WTC11 (cell line): Measurements from ENCODE around the gene MRPL28. TPM values are rescaled to one million over a fixed set of nuclear protein-coding genes. Genes with fewer than 3 reads are reported as not detected.
"Not testable (repeated sequence)": the region's sequence is repeated elsewhere in the genome, so short reads cannot be mapped to it uniquely, and the experiment has no call there.

Source experiments
- ATAC-seq: fragments of 200-7000 bp; cut with Tn5 transposase; 2 replicates; pipeline ENCODE4 v1.10.0; 2021; ENCODE audit warnings: mild to moderate bottlenecking, moderate library complexity
- CTCF ChIA-PET: fragments of 300-600 bp; sonication (Branson Sonifier 250); formaldehyde crosslinking; loops from one replicate; lab custom pipeline; 2021; ENCODE audit warnings: antibody characterized with exemption; lab: Charles Lee
- POLR2A ChIA-PET: fragments of 350-600 bp; sonication (Branson Sonifier 250); formaldehyde crosslinking; loops from one replicate; lab custom pipeline; 2021; ENCODE audit warnings: antibody characterized with exemption; lab: Charles Lee
- DNase-seq: peaks from one replicate; pipeline ENCODE4 v3.0.0; 2021; ENCODE audit warnings: low spot score
- H3K27ac Mint-ChIP-seq: 2 replicates; pipeline ENCODE4 v1.8.0; 2021; ENCODE audit warnings: mixed read lengths
- H3K27me3 Mint-ChIP-seq: 2 replicates; pipeline ENCODE4 v1.8.0; 2021; ENCODE audit warnings: low read depth, mild to moderate bottlenecking, moderate library complexity, mixed read lengths
- H3K36me3 Mint-ChIP-seq: 2 replicates; pipeline ENCODE4 v1.8.0; 2021; ENCODE audit warnings: mixed read lengths
- H3K4me1 Mint-ChIP-seq: 2 replicates; pipeline ENCODE4 v1.8.0; 2022; ENCODE audit warnings: mixed read lengths
- H3K4me3 Mint-ChIP-seq: 2 replicates; pipeline ENCODE4 v1.8.0; 2021; ENCODE audit warnings: mild to moderate bottlenecking, moderate library complexity, mixed read lengths
- H3K9me3 Mint-ChIP-seq: 2 replicates; pipeline ENCODE4 v1.8.0; 2021; ENCODE audit warnings: mixed read lengths
- CREB1 ChIP-seq: sonication (generic); formaldehyde crosslinking; IDR thresholded peaks from 2 replicates; pipeline ENCODE4 v1.8.0; 2023; ENCODE audit warnings: mild to moderate bottlenecking, missing genetic modification reagents
- CTCF ChIP-seq: fragments of 200-600 bp; IDR thresholded peaks from 2 replicates; pipeline ENCODE4 v1.8.0; 2022; ENCODE audit warnings: antibody characterized with exemption
- ESRRA ChIP-seq: sonication (generic); formaldehyde crosslinking; IDR thresholded peaks from 2 replicates; pipeline ENCODE4 v1.8.1; 2022; ENCODE audit warnings: mild to moderate bottlenecking, missing genetic modification reagents, borderline replicate concordance
- FOXP4 ChIP-seq: sonication (generic); formaldehyde crosslinking; IDR thresholded peaks from 2 replicates; pipeline ENCODE4 v1.8.0; 2022; ENCODE audit warnings: mild to moderate bottlenecking, missing genetic modification reagents
- HMGA2 ChIP-seq: fragments of 250-450 bp; sonication (Bioruptor Pico); IDR thresholded peaks from 2 replicates; pipeline ENCODE4 v1.4.0; 2021; ENCODE audit warnings: mild to moderate bottlenecking, moderate library complexity
- NR2C2 ChIP-seq: sonication (generic); formaldehyde crosslinking; IDR thresholded peaks from 2 replicates; pipeline ENCODE4 v1.8.0; 2022; ENCODE audit warnings: mild to moderate bottlenecking, missing genetic modification reagents
- total RNA-seq: library from RNA; stranded (reverse); gene quantifications from 3 replicates; pipeline ENCODE4 v1.2.3, GENCODE V29; 2021
- TF ChIP-seq, protein P1 (sequence below): sonication (generic); formaldehyde crosslinking; conservative IDR thresholded peaks from 2 replicates; pipeline ENCODE4 v1.8.1; 2023; ENCODE audit warnings: mild to moderate bottlenecking, low read depth, missing genetic modification reagents, moderate library complexity
- TF ChIP-seq, protein P2 (sequence below): fragments of 250-450 bp; sonication (Bioruptor Pico); IDR thresholded peaks from 2 replicates; pipeline ENCODE4 v1.9.0; 2021; ENCODE audit warnings: mild to moderate bottlenecking, borderline replicate concordance
- TF ChIP-seq, protein P3 (sequence below): fragments of 250-450 bp; sonication (Bioruptor Pico); IDR thresholded peaks from 2 replicates; pipeline ENCODE4 v1.9.0; 2021; ENCODE audit warnings: mild to moderate bottlenecking

MRPL28 gene
- total RNA-seq, 1 experiment from 2014 or later, result 119 TPM

GRCh38 chr16:336269-336668, 34.1 kb downstream of the MRPL28 start:
- TF ChIP-seq HMGA2 (CRISPR knock-in tag), result no peak
- TF ChIP-seq, protein P1, sequence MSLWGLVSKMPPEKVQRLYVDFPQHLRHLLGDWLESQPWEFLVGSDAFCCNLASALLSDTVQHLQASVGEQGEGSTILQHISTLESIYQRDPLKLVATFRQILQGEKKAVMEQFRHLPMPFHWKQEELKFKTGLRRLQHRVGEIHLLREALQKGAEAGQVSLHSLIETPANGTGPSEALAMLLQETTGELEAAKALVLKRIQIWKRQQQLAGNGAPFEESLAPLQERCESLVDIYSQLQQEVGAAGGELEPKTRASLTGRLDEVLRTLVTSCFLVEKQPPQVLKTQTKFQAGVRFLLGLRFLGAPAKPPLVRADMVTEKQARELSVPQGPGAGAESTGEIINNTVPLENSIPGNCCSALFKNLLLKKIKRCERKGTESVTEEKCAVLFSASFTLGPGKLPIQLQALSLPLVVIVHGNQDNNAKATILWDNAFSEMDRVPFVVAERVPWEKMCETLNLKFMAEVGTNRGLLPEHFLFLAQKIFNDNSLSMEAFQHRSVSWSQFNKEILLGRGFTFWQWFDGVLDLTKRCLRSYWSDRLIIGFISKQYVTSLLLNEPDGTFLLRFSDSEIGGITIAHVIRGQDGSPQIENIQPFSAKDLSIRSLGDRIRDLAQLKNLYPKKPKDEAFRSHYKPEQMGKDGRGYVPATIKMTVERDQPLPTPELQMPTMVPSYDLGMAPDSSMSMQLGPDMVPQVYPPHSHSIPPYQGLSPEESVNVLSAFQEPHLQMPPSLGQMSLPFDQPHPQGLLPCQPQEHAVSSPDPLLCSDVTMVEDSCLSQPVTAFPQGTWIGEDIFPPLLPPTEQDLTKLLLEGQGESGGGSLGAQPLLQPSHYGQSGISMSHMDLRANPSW (CRISPR knock-in tag), result no peak
- TF ChIP-seq ESRRA, result no peak
- CTCF ChIA-PET, result interaction anchor here (0.6 to 0.7 kb wide), 3 partner anchors 12 to 34 kb away, joined by 3 to 4 read pairs (median 3); no protein-coding TSS in a partner anchor
- no peak overlapping the region for H3K4me3 Mint-ChIP-seq
- peaks cover 5% of the 10 kb centered on the region; the same call in 1 of the 2 replicates for H3K9me3 Mint-ChIP-seq
- H3K36me3 Mint-ChIP-seq, result 0 out of 2 replicates have a peak, but pooled peaks cover 4% of the 10 kb centered on the region
- H3K4me1 Mint-ChIP-seq, result peaks cover 8% of the 10 kb centered on the region
- DNase-seq (no peak), ATAC-seq (no peak)
- POLR2A ChIA-PET, result no interaction called here
- no peaks in the 10 kb centered on the region for H3K27me3 Mint-ChIP-seq
- H3K27ac Mint-ChIP-seq, result 0 out of 2 replicates have a peak overlapping the region, but pooled peaks have one; percentile 28

- DNase-seq, CTCF ChIA-PET, POLR2A ChIA-PET, ATAC-seq, H3K9me3 Mint-ChIP-seq, H3K27ac Mint-ChIP-seq, H3K36me3 Mint-ChIP-seq, H3K27me3 Mint-ChIP-seq, H3K4me1 Mint-ChIP-seq, H3K4me3 Mint-ChIP-seq: not testable (repeated sequence)
Observed at GRCh38 chr16:334861-335632, 35.3 kb downstream of the MRPL28 start.

DNA sequence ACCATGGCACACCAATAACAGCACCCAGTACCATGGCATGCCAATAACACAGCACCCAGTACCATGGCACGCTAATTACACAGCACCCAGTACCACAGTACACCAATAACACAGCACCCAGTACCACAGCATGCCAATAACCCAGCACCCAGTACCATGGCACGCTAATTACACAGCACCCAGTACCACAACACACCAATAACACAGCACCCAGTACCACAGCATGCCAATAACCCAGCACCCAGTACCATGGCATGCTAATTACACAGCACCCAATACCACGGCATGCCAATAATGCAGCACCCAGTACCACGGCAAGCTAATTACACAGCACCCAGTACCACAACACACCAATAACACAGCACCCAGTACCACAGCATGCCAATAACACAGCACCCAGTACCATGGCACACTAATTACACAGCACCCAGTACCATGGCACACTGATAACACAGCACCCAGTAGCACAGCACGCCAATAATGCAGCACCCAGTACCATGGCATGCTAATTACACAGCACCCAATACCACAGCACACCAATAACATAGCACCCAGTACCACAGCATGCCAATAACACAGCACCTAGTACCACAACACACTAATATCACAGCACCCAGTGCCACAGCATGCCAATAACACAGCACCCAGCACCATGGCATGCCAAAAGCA, 36.0 kb downstream of the MRPL28 start:
- H3K27ac Mint-ChIP-seq, H3K36me3 Mint-ChIP-seq, CTCF ChIA-PET, DNase-seq, H3K4me3 Mint-ChIP-seq, POLR2A ChIA-PET, H3K9me3 Mint-ChIP-seq, H3K4me1 Mint-ChIP-seq, ATAC-seq, H3K27me3 Mint-ChIP-seq: not testable (repeated sequence)

DNA sequence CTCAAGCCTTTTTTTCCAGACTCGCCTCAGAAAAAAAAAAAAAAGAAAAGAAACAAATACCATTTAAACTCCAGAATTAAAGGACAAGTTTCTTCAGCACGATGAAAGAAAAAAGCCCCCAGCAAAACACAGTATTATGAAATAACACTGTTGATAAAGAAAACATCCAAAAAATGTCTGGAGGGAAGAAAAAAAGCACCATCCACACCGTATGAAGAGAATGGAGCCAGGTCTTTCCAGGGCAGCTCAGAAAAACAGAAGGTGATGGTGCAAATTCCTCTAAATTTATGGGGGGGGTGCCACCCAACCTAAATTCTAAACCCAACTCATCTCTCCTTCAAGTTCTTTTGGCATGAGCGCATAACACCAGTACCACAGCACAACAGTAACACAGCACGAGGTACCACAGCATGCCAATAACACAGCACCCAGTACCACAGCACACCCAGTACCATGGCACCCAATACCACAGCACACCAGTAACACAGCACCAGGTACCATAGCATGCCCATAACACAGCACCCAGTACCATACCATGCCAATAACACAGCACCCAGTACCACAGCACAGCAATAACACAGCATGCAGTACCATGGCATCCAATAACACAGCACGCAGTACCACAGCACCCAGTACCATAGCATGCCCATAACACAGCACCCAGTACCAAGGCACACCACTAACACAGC, 36.8 kb downstream of the MRPL28 start:
- H3K4me1 Mint-ChIP-seq, result peaks cover 8% of the 10 kb centered on the region
- POLR2A ChIA-PET, result no interaction called here
- ATAC-seq, result no peak
- TF ChIP-seq FOXP4 (no peak), CTCF (no peak), CREB1 (CRISPR knock-in tag) (no peak), NR2C2 (CRISPR knock-in tag) (no peak)
- TF ChIP-seq, protein P2, sequence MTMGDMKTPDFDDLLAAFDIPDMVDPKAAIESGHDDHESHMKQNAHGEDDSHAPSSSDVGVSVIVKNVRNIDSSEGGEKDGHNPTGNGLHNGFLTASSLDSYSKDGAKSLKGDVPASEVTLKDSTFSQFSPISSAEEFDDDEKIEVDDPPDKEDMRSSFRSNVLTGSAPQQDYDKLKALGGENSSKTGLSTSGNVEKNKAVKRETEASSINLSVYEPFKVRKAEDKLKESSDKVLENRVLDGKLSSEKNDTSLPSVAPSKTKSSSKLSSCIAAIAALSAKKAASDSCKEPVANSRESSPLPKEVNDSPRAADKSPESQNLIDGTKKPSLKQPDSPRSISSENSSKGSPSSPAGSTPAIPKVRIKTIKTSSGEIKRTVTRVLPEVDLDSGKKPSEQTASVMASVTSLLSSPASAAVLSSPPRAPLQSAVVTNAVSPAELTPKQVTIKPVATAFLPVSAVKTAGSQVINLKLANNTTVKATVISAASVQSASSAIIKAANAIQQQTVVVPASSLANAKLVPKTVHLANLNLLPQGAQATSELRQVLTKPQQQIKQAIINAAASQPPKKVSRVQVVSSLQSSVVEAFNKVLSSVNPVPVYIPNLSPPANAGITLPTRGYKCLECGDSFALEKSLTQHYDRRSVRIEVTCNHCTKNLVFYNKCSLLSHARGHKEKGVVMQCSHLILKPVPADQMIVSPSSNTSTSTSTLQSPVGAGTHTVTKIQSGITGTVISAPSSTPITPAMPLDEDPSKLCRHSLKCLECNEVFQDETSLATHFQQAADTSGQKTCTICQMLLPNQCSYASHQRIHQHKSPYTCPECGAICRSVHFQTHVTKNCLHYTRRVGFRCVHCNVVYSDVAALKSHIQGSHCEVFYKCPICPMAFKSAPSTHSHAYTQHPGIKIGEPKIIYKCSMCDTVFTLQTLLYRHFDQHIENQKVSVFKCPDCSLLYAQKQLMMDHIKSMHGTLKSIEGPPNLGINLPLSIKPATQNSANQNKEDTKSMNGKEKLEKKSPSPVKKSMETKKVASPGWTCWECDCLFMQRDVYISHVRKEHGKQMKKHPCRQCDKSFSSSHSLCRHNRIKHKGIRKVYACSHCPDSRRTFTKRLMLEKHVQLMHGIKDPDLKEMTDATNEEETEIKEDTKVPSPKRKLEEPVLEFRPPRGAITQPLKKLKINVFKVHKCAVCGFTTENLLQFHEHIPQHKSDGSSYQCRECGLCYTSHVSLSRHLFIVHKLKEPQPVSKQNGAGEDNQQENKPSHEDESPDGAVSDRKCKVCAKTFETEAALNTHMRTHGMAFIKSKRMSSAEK, result no peak
- TF ChIP-seq, protein P1 (CRISPR knock-in tag), result no peak
- TF ChIP-seq, protein P3, sequence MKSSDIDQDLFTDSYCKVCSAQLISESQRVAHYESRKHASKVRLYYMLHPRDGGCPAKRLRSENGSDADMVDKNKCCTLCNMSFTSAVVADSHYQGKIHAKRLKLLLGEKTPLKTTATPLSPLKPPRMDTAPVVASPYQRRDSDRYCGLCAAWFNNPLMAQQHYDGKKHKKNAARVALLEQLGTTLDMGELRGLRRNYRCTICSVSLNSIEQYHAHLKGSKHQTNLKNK (CRISPR knock-in tag), result no peak

More for the DNA sequence above, 36.8 kb downstream of the MRPL28 start:
- Mint-ChIP-seq H3K36me3 (no peaks in the 10 kb centered on the region), H3K4me3 (no peak overlapping the region), H3K27me3 (no peaks in the 10 kb centered on the region), H3K9me3 (peaks cover 5% of the 10 kb centered on the region; the same call in 1 of the 2 replicates), H3K27ac (peak overlapping the region; percentile 65; the same call in 1 of the 2 replicates)
- CTCF ChIA-PET, result interaction anchor here (0.6 kb wide), 1 partner anchor 8 kb away, joined by 3 read pairs; no protein-coding TSS in a partner anchor
- DNase-seq, result no peak
